ENCODE data around the gene MED29. TPM values are rescaled to one million over a fixed set of nuclear protein-coding genes. Genes with fewer than 3 reads are reported as not detected.

The MED29 gene
- polyA plus RNA-seq (2012; ENCODE audit: insufficient read length, low read depth), result 35.9 TPM

- TF ChIP-seq POLR2AphosphoS5 (IDR thresholded peaks at IDR 0.05; ENCODE audit: low read depth, low read length) (peak; percentile 97), FOXP2 (optimal IDR thresholded peaks at IDR 0.05; ENCODE audit: borderline replicate concordance, extremely low read depth, extremely low read length, insufficient read depth) (peak; percentile 13), SIN3A (IDR thresholded peaks at IDR 0.05; ENCODE audit: borderline replicate concordance, insufficient read depth, low read length) (peak; percentile 56; the same call in 1 of the 2 replicates), REST (IDR thresholded peaks at IDR 0.05; ENCODE audit: insufficient read depth in 1 of 2, low read depth in 2 of 2, low read length in 2 of 2) (no peak), TAF1 (IDR thresholded peaks at IDR 0.05; ENCODE audit: borderline replicate concordance, insufficient read depth, low read length) (peak; percentile 99)
These were observed at the start of gene MED29, which contains the start of gene PAF1 for GRCh38 chr19:39390751-39391437. TSS of gene MED29 (plus strand) at chr19:39391378. CDS start at chr19:39391423, 45 bp downstream. TSS of gene PAF1 (minus strand) at chr19:39391106. CDS start at chr19:39390864, 242 bp downstream.

GRCh38 chr19:39341719-39342604 lies 49.2 kb upstream of the MED29 start, which contains the start of gene SAMD4B:
TSS of gene SAMD4B (plus strand) at chr19:39342421. CDS start at chr19:39356894, 14,473 bp downstream.
- TF ChIP-seq FOXP2 (optimal IDR thresholded peaks at IDR 0.05; ENCODE audit: borderline replicate concordance, extremely low read depth, extremely low read length, insufficient read depth) (peak; percentile 62), REST (IDR thresholded peaks at IDR 0.05; ENCODE audit: insufficient read depth in 1 of 2, low read depth in 2 of 2, low read length in 2 of 2) (0 out of 4 replicates have a peak, but pooled peaks of 1 of the 2 experiments have one; percentile 10), POLR2AphosphoS5 (IDR thresholded peaks at IDR 0.05; ENCODE audit: low read depth, low read length) (peak; percentile 99), TAF1 (IDR thresholded peaks at IDR 0.05; ENCODE audit: borderline replicate concordance, insufficient read depth, low read length) (peak; percentile 91), SIN3A (IDR thresholded peaks at IDR 0.05; ENCODE audit: borderline replicate concordance, insufficient read depth, low read length) (no peak)

GRCh38 chr19:39342647-39343305 lies 48.4 kb upstream of the MED29 start:
- no peak for TF ChIP-seq POLR2AphosphoS5 (IDR thresholded peaks at IDR 0.05; ENCODE audit: low read depth, low read length)
- TF ChIP-seq TAF1 (IDR thresholded peaks at IDR 0.05; ENCODE audit: borderline replicate concordance, insufficient read depth, low read length), result no peak
- TF ChIP-seq REST (IDR thresholded peaks at IDR 0.05; ENCODE audit: insufficient read depth in 1 of 2, low read depth in 2 of 2, low read length in 2 of 2), result no peak
- TF ChIP-seq FOXP2 (optimal IDR thresholded peaks at IDR 0.05; ENCODE audit: borderline replicate concordance, extremely low read depth, extremely low read length, insufficient read depth), result no peak
- no peak for TF ChIP-seq SIN3A (IDR thresholded peaks at IDR 0.05; ENCODE audit: borderline replicate concordance, insufficient read depth, low read length)

GRCh38 chr19:39345956-39346355 lies 45.2 kb upstream of the MED29 start:
- TF ChIP-seq FOXP2 (optimal IDR thresholded peaks at IDR 0.05; ENCODE audit: borderline replicate concordance, extremely low read depth, extremely low read length, insufficient read depth), result no peak
- no peak for TF ChIP-seq REST (IDR thresholded peaks at IDR 0.05; ENCODE audit: insufficient read depth in 1 of 2, low read depth in 2 of 2, low read length in 2 of 2)
- TF ChIP-seq TAF1 (IDR thresholded peaks at IDR 0.05; ENCODE audit: borderline replicate concordance, insufficient read depth, low read length), result no peak
- TF ChIP-seq SIN3A (IDR thresholded peaks at IDR 0.05; ENCODE audit: borderline replicate concordance, insufficient read depth, low read length), result no peak
- no peak for TF ChIP-seq POLR2AphosphoS5 (IDR thresholded peaks at IDR 0.05; ENCODE audit: low read depth, low read length)
